Measurements from ENCODE around the gene ATF3.
A peak's percentile ranks its signal among the peaks of the same experiment; 100 is the strongest.
"Not testable (repeated sequence)": the region's sequence is repeated elsewhere in the genome, so short reads cannot be mapped to it uniquely, and the experiment has no call there.

ATF3 gene

GRCh38 chr1:212628046-212628445, 19.5 kb downstream of the ATF3 start:
- DNase-seq (ENCODE audit: low read depth in 2 of 2) = no peak

- DNase-seq (ENCODE audit: low read depth in 2 of 2) = no peak
Measured at GRCh38 chr1:212628813-212629415, 20.4 kb downstream of the ATF3 start.

- no peak for DNase-seq (ENCODE audit: low read depth in 2 of 2)
Measured at GRCh38 chr1:212629450-212630157, 21.0 kb downstream of the ATF3 start.

GRCh38 chr1:212630158-212630900, 21.8 kb downstream of the ATF3 start:
- peak in 1 of 2 donors; percentile 26 for DNase-seq (ENCODE audit: low read depth in 2 of 2)

- DNase-seq (ENCODE audit: low read depth in 2 of 2) = no peak
Measured at GRCh38 chr1:212633161-212633560, 24.6 kb downstream of the ATF3 start.

- no peak for DNase-seq (ENCODE audit: low read depth in 2 of 2)
Measured at GRCh38 chr1:212634252-212634651, 25.7 kb downstream of the ATF3 start.

GRCh38 chr1:212635141-212635631, 26.6 kb downstream of the ATF3 start:
- DNase-seq (ENCODE audit: low read depth in 2 of 2) = no peak

- DNase-seq (ENCODE audit: low read depth in 2 of 2) = no peak
Measured at GRCh38 chr1:212637902-212638301, 29.3 kb downstream of the ATF3 start.

- no peak for DNase-seq (ENCODE audit: low read depth in 2 of 2)
Measured at GRCh38 chr1:212638492-212639151, 30.1 kb downstream of the ATF3 start.

- DNase-seq (ENCODE audit: low read depth in 2 of 2) = not testable (repeated sequence)
Measured at GRCh38 chr1:212639524-212639923, 31.0 kb downstream of the ATF3 start.

GRCh38 chr1:212640223-212640878, 31.8 kb downstream of the ATF3 start:
- DNase-seq (ENCODE audit: low read depth in 2 of 2) = no peak

GRCh38 chr1:212641956-212642355, 33.4 kb downstream of the ATF3 start:
- DNase-seq (ENCODE audit: low read depth in 2 of 2) = no peak

GRCh38 chr1:212643877-212644276, 35.3 kb downstream of the ATF3 start:
- no peak for DNase-seq (ENCODE audit: low read depth in 2 of 2)

- DNase-seq (ENCODE audit: low read depth in 2 of 2) = no peak
Measured at GRCh38 chr1:212644866-212645545, 36.4 kb downstream of the ATF3 start.

GRCh38 chr1:212645546-212646543, 37.3 kb downstream of the ATF3 start:
- no peak for DNase-seq (ENCODE audit: low read depth in 2 of 2)

GRCh38 chr1:212646588-212646987, 38.0 kb downstream of the ATF3 start:
- no peak for DNase-seq (ENCODE audit: low read depth in 2 of 2)

GRCh38 chr1:212647004-212647403, 38.4 kb downstream of the ATF3 start:
- no peak for DNase-seq (ENCODE audit: low read depth in 2 of 2)

GRCh38 chr1:212648431-212648830, 39.9 kb downstream of the ATF3 start:
- no peak for DNase-seq (ENCODE audit: low read depth in 2 of 2)

GRCh38 chr1:212649020-212649419, 40.5 kb downstream of the ATF3 start:
- no peak for DNase-seq (ENCODE audit: low read depth in 2 of 2)

GRCh38 chr1:212650228-212650627, 41.7 kb downstream of the ATF3 start:
- no peak for DNase-seq (ENCODE audit: low read depth in 2 of 2)
